GM19240 (cell line): ENCODE data around the gene PPP1R2C.

Experiments
- DNase-seq: peaks from one replicate; pipeline ENCODE4 v3.0.0; 2011; ENCODE audit warnings: low spot score; ENCODE audit not compliant: insufficient read length

PPP1R2C gene

GRCh38 chrX:42748067-42748850, 29.7 kb downstream of the PPP1R2C start:
- DNase-seq: no peak

GRCh38 chrX:42746606-42747005, 31.4 kb downstream of the PPP1R2C start:
- DNase-seq: no peak

GRCh38 chrX:42740456-42740855, 37.5 kb downstream of the PPP1R2C start:
- DNase-seq: no peak

- no peak for DNase-seq
These were observed 38.2 kb downstream of the PPP1R2C start for GRCh38 chrX:42739741-42740140.

DNA sequence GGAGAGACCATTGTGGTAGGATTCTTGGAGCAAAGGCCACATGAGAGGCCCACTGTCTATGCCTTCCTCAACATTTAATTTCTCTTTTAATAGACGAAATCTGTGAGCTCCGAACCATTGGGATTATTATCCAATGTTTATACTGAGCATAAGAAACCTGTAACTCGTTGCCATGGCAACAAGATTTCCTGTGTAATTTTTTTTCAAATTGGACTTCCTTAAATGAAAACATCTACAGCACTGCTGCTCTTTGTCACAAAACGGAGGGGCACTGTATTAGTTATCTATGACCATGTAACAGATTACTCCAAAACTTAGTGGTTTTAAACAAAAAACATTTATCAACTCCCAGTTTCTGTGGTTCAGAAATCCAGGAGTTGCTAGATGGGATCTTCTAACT, 38.7 kb downstream of the PPP1R2C start:
- no peak for DNase-seq

- no peak for DNase-seq
These were observed 39.4 kb downstream of the PPP1R2C start for GRCh38 chrX:42738552-42738951.

GRCh38 chrX:42735250-42735649, 42.7 kb downstream of the PPP1R2C start:
- no peak for DNase-seq

DNA sequence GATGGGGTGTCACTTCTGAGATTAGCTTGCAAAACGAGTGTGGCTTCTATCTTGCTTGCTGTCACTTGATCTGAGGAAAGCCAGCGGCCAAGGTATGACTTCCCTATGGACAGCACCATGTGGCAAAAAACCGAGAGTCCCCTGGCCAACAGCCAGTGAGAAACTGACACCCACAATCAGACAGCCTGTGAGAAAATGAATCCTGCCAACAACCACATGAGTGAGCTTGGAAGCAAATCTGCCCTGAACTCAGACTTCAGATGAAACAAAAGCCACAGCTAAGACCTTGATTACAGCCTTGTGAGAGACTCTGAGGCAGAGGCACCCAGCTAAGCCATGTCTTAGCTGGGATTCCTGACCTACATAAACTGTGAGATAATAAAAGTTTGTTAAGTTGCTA, 45.5 kb downstream of the PPP1R2C start:
- no peak for DNase-seq
